HG03378 (cell line): Measurements from ENCODE around the gene AGBL1.
"Not testable (repeated sequence)": the region's sequence is repeated elsewhere in the genome, so short reads cannot be mapped to it uniquely, and the experiment has no call there.

Experiments used
- ATAC-seq: cut with Tn5 transposase; IDR thresholded peaks from one replicate; pipeline ENCODE4 v1.9.1; 2021; ENCODE audit warnings: mild to moderate bottlenecking, moderate library complexity; ENCODE audit not compliant: unreplicated experiment

AGBL1 gene

GRCh38 chr15:86082619-86083380, 3.1 kb downstream of the AGBL1 start:
- no peak for ATAC-seq

DNA sequence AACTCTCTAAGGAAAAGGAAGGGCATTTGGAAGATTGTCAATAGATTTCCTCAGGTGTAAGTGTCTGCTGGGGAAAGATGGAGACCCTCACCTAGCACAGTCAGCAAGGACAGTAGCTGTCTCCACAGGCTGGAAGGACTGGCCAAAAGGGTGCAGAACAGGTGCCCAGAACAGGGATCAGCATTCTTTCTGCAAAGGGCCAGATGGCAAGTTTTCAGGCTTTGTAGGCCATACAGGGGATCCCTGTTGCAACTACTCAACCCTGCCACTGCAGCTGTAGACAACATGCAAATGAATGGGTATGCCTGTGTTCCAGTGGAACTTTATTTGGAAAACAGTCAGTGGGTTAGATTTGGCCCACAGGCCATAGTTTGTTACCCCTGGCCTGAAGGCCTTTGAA, 8.1 kb downstream of the AGBL1 start:
- no peak for ATAC-seq

GRCh38 chr15:86089422-86089821, 9.8 kb downstream of the AGBL1 start:
- no peak for ATAC-seq

- ATAC-seq: no peak
Observed at GRCh38 chr15:86101818-86102217, 22.1 kb downstream of the AGBL1 start.

DNA sequence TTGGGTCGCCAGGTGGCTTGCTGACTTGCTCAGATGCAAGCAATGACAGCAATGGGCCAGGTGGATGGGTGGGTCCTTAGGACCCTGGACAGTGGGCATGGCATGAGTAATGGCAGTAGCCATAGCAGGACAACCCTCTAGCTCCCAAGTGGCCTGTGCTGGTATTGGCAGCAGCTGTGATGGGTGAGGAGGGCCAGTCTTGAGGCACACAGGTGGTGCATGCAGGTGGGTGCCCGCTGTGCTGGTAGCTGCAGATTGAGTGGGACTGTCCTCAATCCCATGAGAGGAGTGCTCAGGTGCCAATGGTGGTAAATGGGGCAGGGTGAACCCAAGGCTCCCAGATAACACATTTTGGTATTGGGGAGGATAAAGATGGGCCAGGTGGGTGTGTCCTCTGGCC, 24.2 kb downstream of the AGBL1 start:
- no peak for ATAC-seq

DNA sequence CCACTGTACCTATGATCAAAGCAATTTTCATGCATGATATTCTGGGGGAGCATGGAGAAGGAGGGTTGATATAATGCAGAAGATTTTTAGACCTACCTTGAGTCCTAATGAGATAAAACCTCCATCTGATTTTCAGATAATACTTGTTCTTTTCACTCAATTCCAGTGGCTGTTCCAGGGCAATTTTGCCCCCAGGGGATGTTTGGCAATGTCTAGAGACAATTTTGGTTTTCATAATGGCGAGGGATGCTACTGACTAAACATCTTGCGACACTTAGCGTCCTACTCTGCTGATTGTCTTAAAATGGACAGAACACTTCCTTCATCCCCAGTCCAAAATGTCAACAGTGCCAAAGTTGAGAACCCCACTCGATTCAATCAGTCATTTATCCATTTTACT, 26.6 kb downstream of the AGBL1 start:
- no peak for ATAC-seq

DNA sequence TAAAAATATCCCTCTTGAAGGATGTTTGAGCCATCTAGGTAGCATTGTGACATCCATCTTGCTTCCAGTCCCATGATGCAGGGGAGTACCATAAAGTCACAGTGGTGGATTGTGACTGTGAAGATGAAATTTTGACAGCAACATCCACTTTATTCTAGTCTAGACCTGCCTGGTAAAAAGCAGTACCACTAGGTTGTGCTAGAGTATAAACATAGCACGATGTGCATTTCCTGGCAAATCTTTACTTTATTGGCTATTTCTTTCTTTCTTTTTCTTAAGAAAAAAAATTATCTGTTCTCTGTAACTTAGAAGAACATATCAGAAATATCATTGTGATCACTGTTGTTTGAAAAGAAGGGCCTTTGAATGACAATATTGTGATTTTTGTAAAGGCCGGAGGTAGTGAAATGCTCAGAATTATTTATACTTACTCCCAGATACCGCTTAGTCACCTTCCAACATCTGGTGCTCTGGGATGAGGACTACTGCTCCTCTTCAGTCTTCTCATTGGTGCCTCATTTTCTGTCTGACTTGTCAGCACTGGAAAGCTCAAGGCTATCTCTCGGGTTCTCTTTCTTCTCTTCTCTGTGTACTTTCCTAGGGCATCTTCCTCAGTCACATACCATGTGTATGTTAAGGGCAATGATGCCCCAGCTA, 35.6 kb downstream of the AGBL1 start:
- no peak for ATAC-seq

DNA sequence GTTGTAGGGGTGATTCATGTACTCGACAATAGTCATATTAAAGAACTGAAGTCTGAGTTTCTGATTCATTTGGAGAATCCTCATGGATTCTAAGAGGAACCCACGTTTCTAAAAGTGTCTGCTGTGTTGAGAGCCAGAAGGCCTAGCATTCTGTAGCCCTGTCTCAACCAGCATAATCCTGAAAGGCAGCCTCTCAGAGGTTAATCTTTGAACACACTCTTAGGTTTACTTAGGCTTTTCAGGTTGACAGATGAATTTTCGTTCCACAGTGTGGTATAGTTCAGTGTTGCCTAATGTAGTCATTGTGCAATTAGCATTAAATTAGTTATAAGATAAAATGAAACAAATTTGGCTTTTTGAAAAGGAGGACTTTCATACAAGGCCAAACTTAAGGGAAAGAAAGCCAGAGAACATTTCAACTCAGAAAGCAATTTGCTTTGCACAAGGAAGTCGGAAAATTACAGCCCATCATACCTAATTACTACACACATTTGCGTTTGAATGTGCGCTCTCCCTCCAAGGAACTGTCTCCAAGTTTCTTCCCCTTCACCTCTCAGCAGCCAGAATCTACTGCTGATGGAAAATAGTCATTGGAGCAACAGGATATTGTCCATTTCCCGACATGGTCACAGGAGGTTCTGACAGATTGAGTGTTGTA, 42.0 kb downstream of the AGBL1 start:
- no peak for ATAC-seq

- ATAC-seq: not testable (repeated sequence)
Observed at GRCh38 chr15:86122691-86123391, 43.2 kb downstream of the AGBL1 start.

GRCh38 chr15:86125775-86126174, 46.1 kb downstream of the AGBL1 start:
- no peak for ATAC-seq

DNA sequence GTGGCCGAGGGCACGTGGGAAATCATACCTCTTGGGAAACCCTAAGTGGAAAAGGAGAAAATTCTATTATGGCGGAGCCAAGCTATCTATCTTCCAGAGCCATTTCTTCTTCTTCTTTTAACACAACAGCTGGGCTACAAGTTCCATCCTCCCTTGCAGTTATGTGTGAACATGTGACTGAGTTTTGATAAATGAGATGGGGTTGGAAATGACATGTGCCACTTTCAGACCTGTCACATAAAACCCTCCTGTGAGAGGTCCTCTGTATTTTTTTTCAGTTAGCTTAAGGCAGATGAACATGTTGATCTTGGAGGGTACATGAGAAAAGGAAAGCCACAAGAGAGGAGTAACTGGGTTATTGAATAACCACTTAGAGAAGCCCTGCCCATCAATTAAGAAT, 47.9 kb downstream of the AGBL1 start:
- no peak for ATAC-seq

GRCh38 chr15:86135041-86135440, 55.4 kb downstream of the AGBL1 start:
- no peak for ATAC-seq

- ATAC-seq: no peak
Observed at GRCh38 chr15:86136861-86137260, 57.2 kb downstream of the AGBL1 start.

GRCh38 chr15:86138798-86139197, 59.1 kb downstream of the AGBL1 start:
- no peak for ATAC-seq

GRCh38 chr15:86139828-86140227, 60.2 kb downstream of the AGBL1 start:
- no peak for ATAC-seq

- ATAC-seq: no peak
Observed at GRCh38 chr15:86154705-86155104, 75.0 kb downstream of the AGBL1 start.

- ATAC-seq: no peak
Observed at GRCh38 chr15:86155551-86155950, 75.9 kb downstream of the AGBL1 start.

DNA sequence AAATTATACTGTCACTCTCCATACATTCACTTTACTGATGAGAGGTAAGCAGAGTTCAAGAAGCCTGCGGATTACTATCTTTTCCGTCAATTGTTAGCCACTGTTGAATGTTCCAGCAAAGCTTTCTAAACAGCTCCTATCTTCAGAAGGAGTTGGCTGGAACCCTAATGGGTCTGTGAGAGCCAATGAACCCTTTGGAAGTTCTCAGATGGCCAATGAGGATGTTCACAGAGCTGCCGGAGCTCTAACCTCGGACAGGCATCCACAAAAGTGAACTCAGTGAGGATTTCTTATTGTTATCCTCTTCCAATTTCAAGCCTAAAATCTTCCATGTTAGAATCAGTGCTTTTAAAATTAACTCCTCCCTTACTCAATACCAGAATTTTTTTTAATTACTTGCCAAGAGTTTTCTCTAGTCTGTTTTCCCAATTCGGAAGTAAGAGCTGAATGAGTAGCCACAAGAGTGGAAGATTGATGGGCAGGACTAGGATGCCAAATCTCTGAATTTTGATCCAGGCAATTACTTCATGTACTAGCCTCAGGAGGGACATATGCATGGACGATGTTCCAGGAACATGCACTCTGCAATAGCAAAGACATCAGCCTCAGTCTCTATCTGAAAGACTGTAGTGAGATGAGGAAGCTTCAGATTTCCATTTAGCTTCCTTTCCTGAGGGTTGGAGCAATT, 78.1 kb downstream of the AGBL1 start:
- ATAC-seq: no peak

DNA sequence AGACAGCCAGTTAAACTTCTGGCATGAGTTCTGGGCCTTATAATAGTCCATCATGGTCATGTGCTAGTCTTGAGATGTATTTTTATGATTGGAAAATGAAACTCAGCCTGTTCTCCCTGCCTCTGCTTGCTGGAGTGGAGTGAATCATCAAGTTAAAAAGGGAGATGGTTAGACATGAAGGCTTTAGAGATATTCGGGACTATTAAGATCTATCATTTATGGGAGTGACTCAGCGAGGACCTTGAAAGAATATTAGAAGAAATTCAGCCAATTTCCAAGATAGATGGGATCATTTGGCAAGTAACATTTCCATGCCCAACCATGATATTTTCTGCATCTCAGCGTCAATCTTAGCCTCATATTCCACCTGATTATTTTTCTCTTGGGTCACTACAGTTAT, 79.8 kb downstream of the AGBL1 start:
- no peak for ATAC-seq

GRCh38 chr15:86161250-86161649, 81.6 kb downstream of the AGBL1 start:
- ATAC-seq: no peak

DNA sequence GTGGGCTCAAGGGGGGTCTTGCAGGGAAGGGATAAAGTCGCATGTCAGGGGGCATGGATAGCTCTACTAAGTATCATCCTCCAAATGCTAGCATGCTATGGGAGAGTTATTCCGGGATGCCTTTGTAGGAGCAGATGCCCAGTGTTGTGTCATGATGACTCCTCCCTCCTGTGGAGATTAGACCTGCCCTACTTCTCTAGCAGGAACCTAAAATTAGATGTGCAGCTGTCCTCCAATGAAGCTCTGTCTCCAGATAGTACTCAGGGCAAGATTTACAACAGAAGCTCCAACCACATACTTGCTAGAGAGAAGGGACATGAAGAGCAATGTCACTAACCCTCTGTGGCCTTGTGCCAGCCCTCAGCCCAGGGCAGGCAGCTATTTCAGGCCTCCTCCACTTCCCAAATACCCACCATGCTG, 82.5 kb downstream of the AGBL1 start:
- no peak for ATAC-seq
